Coronary artery (tissue), 2 donors: ENCODE measurements around the gene CACNA1C.

Experiments
- DNase-seq: peaks from one replicate; pipeline ENCODE4 v3.0.0-alpha.2; 2017; ENCODE audit warnings: low spot score
- H3K27ac ChIP-seq, 2 donors: fragments of 200-600 bp; sonication (generic); one replicate each; pipeline ENCODE4 v1.5.1; 2016 to 2019
- H3K4me3 ChIP-seq: fragments of 200-600 bp; sonication (generic); 2 replicates; pipeline ENCODE4 v1.5.1; 2016; ENCODE audit warnings: mild to moderate bottlenecking, moderate library complexity
- TF ChIP-seq, protein P1 (sequence below): fragments of 200-600 bp; sonication (generic); IDR thresholded peaks from one replicate; pipeline ENCODE4 v1.5.1; 2019; ENCODE audit warnings: antibody characterized with exemption

Gene CACNA1C

DNA sequence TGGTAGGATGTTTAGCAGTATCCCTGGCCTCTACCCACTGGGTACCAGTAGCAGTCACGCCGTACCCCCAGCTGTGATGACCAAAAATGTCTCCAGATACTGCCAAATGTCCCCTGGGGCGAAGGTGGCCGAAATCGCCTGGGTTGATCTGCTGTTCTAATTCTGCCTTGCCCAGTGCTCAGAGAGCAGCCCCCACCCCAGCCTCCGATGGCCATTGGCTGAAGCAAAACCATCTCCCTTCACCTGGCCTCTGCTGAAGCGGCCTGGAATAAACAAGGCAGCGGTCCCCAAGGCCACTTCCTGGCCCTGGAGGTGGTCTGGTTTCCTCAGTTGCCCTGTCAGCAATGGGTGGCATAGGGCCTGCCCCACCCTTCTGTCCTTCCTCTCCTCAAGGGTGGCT is 298.4 kb downstream of the CACNA1C start:
- Histone ChIP-seq H3K4me3 (no peak overlapping the region), H3K27ac (peak overlapping the region in 1 of 2 donors; percentile 22)
- no peak for DNase-seq
- TF ChIP-seq, protein P1, sequence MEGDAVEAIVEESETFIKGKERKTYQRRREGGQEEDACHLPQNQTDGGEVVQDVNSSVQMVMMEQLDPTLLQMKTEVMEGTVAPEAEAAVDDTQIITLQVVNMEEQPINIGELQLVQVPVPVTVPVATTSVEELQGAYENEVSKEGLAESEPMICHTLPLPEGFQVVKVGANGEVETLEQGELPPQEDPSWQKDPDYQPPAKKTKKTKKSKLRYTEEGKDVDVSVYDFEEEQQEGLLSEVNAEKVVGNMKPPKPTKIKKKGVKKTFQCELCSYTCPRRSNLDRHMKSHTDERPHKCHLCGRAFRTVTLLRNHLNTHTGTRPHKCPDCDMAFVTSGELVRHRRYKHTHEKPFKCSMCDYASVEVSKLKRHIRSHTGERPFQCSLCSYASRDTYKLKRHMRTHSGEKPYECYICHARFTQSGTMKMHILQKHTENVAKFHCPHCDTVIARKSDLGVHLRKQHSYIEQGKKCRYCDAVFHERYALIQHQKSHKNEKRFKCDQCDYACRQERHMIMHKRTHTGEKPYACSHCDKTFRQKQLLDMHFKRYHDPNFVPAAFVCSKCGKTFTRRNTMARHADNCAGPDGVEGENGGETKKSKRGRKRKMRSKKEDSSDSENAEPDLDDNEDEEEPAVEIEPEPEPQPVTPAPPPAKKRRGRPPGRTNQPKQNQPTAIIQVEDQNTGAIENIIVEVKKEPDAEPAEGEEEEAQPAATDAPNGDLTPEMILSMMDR, result no peak

DNA sequence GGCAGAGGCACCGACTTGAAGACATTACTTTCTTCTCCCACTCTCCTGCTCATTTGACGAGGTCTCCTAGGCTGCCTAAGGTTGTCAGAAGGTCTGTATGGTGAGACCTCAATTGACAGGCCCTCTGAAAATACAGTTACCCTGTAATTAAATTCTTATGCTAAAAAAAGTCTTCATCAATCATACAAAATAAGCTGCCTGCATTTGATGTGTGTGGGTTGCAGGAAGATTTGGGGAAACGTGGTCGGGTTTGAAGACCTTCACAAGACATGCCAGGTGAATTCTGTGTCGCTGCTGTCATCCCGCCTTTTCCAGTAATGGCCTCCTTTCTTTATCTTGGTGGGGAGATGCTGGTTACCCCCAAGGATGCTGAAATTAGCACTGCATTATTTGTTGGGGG is 299.4 kb downstream of the CACNA1C start:
- Histone ChIP-seq H3K4me3 (no peak overlapping the region), H3K27ac (no peak overlapping the region)
- TF ChIP-seq, protein P1, result no peak
- DNase-seq, result peak; percentile 22

DNA sequence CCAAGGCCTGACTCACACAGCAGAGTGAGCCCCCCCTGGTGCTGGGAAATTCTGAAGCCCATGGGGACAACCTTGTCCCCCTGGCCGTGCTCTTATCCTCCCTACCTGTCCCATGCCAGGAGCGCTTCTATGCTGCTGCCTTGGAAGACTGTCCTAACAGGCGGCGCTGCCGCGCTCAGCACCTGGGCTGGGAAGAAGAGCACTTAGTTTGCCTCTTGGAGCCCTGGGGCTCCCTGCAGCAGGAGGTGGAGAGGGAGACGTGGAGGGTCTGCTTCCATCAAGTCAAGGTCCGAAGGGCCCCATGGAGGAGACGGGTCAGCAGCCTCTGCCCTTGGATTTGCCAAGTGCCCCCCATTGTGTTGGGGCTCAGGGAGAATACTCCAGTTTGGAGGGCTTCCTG is 300.5 kb downstream of the CACNA1C start:
- DNase-seq, result peak; percentile 62
- no peak overlapping the region for H3K4me3 ChIP-seq
- peak overlapping the region in 1 of 2 donors; percentile 64 for H3K27ac ChIP-seq
- TF ChIP-seq, protein P1, result no peak

DNA sequence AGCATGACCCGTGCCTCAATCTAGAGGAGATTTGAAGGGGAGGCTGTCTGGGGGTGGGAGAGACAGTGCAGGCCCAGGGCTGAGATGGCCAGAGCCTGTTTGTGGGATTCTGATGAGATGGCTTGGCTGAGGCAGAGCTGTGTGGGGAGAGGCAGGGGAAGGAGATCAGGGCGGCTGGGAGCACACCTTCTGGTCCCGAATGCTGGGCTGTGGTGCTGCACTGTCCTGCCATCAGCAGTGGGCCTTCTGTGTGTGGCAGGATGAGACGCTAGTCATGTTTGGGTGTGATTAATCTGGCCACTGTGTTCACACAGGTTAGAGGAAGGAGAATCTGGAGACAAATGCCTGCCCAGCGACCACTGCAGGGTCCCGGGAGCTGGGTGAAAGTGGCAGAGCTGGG is 300.9 kb downstream of the CACNA1C start:
- peak overlapping the region; percentile 42 to 64 for H3K27ac ChIP-seq
- no peak for DNase-seq
- TF ChIP-seq, protein P1, result no peak

DNA sequence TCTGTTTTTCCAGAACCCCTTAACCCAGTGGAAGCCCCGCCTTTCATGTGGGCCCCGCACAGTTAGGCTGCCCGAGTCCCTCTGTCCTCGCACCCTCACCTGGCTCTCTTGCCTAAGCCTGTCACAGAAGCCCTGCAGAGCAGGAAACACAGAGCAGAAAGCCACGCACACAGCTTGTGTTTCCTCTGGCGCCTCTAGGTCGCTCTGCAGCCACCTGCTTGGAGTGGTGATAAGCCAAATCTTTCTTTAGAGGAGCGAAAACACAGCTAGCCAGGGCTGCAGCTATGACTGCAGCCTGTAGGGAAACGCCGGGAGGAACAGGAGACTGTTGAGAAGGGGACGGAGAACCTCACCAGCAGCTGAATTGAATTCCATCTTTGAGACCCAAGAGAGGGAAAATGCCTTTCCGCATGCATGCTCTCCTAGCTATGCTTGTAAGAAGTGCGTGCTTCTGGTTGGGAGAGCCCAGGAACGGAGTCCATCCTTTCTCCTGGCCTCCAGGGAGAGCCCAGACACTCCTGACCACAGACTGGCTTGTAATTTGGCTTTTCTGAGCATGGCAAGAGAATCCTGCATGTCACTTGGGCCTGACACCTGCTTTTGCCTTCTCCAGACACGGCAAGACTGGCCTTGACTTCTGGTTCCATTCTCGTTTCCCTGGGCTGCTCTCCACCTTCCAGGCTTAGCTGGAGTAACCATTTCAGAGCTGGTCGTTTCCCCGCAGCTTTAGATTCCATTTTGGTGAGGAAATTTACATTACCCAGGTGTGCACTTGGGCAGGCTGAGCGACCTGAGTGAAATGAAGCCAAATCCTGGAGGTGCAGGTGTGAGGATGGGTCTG is 301.6 kb downstream of the CACNA1C start:
- DNase-seq, result peak; percentile 65
- Histone ChIP-seq H3K4me3 (peak overlapping the region; percentile 14), H3K27ac (peak overlapping the region; percentile 42 to 64)
- TF ChIP-seq, protein P1, result no peak

More for the DNA sequence above, 300.9 kb downstream of the CACNA1C start:
- peak overlapping the region; percentile 14 for H3K4me3 ChIP-seq

DNA sequence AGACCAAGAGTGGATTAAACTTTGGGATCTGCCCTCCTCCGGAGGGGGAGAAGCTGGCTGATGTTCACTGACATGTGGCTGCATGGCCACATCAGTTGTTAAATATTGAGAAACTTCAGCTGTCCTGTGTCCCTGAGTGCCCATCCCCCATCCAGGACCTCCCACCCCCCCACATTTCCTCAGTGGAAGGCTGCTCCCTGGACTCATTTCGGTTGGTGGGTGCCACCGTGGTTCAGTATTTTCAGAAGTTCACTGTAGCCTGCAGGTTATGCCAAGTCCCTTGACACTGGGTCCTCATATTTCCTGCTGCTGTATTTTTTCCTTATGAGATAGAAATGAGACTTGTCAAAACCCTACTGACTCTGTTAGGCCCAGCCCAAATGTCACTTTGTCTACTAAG is 302.4 kb downstream of the CACNA1C start:
- TF ChIP-seq, protein P1, result no peak
- no peak overlapping the region for H3K4me3 ChIP-seq
- DNase-seq, result no peak
- peak overlapping the region in 1 of 2 donors; percentile 64 for H3K27ac ChIP-seq

DNA sequence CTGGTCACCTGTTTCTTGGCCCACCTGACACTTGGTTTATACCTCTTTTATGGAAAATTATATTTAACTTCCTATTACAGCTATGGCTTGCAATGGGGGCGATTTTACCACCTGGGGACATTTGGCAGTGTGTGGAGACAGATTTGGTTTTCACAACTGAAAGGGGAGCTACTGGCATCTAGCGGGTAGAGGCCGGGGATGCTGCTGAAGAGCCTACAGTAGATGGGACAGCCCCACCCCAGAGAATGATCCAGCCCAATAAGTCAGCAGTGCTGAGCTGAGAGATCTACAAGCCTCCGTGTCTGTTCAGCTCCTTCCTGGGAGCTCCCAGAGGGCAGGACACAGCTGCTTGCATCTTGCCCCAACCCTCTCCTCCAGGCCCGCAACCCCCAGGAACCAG is 302.8 kb downstream of the CACNA1C start:
- peak overlapping the region in 1 of 2 donors; percentile 12 for H3K27ac ChIP-seq
- DNase-seq, result no peak
- no peak overlapping the region for H3K4me3 ChIP-seq
- TF ChIP-seq, protein P1, result no peak
